GM19455 (cell line): ENCODE measurements around the gene R3HDM1.
"Not testable (repeated sequence)": the region's sequence is repeated elsewhere in the genome, so short reads cannot be mapped to it uniquely, and the experiment has no call there.

ENCODE experiments used
- ATAC-seq: cut with Tn5 transposase; IDR thresholded peaks from one replicate; pipeline ENCODE4 v1.9.1; 2021; ENCODE audit not compliant: unreplicated experiment

The R3HDM1 gene

DNA sequence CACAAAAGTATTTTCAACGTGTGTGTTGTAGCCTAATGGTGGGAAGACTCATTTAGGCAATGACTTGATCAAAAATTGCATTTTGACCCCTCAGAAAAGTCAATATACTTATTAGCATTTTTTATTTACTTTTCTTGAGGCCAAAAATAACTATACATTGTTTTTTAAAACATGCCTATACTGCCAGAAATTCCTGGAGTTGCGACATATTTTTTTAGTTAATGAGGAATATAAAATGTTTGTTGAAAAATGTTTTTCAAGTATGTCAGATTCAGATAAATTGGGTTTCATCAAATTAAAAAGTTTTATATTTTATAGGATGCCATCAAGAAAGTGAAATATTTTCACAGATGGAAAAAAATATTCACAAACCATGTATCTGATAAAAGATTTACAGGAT lies 39.6 kb downstream of the R3HDM1 start:
- no peak for ATAC-seq

- no peak for ATAC-seq
These were observed 42.3 kb downstream of the R3HDM1 start for GRCh38 chr2:135573620-135574019.

DNA sequence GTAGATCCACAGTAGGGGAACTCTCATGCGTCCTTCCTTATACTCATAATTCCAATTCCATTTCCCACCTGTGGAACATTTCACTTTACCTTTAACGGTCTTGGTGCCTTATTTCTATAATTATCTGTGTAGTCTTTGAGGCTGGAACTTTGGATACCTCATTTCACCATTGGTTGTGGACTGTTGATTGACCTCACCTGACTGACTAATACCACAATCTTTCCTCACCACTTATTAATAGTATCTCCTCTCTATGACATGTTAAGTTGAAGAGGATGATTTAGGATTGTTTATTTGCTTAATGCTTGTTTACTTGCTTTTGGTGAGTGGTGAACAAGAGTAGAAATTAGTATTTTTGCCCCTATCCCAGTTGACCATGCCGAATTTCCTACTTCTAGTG lies 50.0 kb downstream of the R3HDM1 start:
- no peak for ATAC-seq

GRCh38 chr2:135582383-135582782 lies 51.1 kb downstream of the R3HDM1 start:
- no peak for ATAC-seq

- no peak for ATAC-seq
These were observed 54.3 kb downstream of the R3HDM1 start for GRCh38 chr2:135585586-135585985.

DNA sequence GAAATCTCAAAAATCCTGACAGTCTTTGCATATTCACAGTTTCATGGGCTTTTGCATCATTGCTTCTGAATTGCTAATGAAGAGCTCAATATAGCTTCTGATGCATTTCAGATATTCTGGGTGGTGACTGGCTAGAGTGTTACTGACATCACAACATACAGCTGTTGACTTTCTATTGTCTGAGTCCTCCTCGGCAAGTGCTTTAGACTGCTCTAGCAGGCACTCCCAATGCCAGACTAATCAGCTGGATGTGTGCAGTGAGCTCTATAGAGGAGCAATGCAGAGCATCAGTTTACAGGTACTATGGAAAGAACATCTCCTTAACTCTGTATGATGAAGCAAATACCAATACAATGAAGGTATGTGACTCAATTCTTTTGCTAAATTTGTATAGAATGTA lies 54.9 kb downstream of the R3HDM1 start:
- peak; percentile 73 for ATAC-seq

DNA sequence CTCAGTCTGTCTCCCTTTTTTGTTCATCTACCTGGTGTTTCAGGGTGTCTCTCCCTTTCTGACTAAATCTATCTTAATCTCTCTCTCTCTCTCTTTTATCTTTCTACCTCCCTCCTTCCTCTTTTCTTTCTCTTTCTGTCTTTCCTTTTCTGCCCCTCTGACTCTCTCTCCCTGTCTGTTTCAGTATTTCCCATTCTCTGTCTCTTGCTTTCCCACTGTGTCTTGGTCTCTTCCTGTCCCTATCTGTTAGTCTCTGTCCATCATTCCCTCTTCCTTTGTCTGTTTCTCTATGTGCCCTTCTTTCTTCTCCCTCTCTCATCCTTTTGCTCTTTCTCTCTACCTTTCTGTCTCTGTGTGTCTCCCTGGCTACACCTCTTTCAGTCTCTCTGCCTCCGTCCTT lies 56.7 kb downstream of the R3HDM1 start:
- no peak for ATAC-seq

DNA sequence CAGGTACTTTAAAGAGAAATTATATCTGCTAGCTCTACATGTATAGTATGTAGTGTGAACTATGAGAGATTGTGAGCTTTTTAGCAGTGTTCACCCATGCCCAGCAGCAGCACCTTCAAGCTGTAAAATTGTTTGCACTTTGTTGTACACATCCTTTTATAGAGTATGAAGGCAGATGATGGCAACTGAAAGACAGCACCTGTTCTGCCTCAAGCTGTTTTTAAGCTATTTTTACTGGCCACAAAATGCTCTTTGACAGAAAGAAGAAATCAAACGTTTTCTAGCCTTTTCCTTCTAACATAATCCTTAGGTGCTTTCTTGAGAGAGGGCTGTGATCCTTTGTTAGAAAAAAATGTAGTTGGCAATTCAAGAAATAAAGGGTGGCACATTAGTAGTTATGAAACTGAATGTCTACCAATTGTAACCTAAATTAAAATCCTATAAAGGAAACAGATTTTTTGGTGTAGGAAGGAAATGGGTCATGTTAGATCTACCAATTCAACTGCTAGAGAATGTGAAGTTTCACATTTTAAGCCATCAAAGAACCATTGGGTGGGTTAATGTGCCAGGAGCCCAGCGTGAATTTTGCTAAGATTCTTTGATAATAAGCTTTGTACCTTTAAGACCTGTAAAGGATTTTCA lies 59.5 kb downstream of the R3HDM1 start:
- ATAC-seq = no peak

DNA sequence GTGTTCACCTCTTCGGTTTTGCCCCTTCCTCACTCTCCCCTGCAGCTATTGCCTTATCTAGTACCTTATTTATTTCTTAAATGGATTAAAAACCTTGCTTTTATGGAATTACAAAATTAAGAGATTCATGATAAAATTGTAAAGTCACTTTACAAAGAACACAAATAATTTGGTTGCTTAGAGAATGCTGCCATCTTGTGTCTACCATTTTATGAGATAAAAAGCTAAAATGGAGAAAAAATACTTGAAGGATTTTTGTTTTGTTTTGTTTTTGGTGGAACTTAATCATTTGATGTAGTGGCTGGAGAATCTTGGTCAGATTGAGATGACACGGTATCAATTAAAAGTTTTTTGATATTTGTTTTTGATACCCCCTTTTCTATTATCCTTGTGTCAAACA lies 69.6 kb downstream of the R3HDM1 start:
- ATAC-seq = no peak

DNA sequence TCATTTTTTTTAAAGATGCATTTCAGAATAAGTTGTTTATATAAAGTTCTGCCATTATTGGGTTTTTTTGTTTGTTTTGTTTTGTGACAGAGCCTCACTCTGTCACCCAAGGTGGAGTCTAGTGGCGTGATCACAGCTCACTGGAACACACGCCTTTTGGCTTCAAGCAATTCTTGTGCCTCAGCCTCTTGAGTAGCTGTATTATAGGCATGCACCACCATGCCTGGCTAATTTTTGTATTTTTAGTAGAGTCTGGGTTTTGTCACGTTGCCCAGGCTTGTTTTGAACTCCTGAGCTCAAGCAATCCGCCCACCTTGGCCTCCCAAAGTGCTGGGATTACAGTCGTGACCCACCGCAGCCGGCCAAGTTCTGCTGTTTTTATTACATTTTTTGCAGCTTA lies 72.3 kb downstream of the R3HDM1 start:
- ATAC-seq = no peak

GRCh38 chr2:135607561-135607960 lies 76.3 kb downstream of the R3HDM1 start:
- ATAC-seq = no peak

- ATAC-seq = no peak
These were observed 81.0 kb downstream of the R3HDM1 start for GRCh38 chr2:135612319-135612718.

DNA sequence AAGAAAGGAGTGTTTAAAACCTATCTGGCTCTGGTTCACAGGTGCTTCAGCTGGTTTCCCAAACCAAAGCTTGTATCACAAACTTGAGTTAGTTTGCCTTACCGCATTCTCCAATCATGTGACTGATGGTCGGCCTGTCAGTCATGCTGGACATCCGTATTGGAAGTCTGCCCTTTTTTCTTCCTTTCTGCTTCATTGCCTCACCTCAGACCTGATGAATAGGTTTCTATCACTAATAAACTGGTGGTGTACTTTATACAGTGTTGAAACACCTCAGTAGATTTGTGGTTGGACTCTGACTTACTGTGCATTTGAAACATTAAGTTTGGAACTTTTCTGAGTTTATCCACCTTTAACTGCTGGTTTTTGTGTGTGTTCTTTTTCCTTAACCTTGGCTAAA lies 84.1 kb downstream of the R3HDM1 start:
- no peak for ATAC-seq

- no peak for ATAC-seq
These were observed 86.3 kb downstream of the R3HDM1 start for GRCh38 chr2:135617501-135618015.

DNA sequence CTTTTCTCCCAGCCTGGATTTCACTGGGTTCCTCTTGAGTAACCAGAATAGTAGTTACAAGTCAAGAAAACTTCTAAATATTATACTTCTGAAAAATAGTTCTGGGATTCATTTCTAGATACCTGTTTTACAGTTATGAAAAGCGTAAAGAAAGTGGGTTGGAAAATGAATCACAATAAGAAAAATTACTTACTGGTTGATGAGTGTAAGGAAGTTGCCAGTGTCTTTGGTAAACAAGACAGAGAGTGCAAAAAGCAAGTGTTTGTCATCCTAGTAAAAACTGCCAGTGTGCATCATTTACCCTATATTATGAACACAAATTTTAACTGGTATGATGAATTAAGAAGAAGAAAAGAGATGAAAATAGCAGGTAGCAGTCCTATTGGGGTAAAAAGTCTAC lies 88.9 kb downstream of the R3HDM1 start:
- no peak for ATAC-seq

DNA sequence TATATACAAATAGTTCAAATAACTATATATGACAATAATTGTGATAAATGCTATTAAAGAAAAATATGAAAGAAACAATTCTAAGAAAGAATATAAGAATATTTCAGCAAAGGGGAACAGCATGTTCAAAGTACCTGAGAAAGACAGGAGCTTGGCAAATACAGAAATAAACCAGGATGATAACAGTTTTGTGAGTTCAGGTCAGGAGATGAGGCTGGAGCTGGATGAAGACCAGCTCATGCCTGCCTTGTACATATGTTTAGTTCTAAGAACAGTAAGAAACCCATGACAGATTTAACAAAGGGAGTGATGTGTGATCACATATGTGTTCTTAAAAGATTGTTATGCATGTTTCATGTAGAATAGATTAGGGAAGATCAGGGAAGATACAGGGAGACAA lies 98.2 kb downstream of the R3HDM1 start:
- ATAC-seq = no peak

- not testable (repeated sequence) for ATAC-seq
These were observed 98.8 kb downstream of the R3HDM1 start for GRCh38 chr2:135630034-135630433.

- ATAC-seq = no peak
These were observed 99.2 kb downstream of the R3HDM1 start for GRCh38 chr2:135630488-135630887.

DNA sequence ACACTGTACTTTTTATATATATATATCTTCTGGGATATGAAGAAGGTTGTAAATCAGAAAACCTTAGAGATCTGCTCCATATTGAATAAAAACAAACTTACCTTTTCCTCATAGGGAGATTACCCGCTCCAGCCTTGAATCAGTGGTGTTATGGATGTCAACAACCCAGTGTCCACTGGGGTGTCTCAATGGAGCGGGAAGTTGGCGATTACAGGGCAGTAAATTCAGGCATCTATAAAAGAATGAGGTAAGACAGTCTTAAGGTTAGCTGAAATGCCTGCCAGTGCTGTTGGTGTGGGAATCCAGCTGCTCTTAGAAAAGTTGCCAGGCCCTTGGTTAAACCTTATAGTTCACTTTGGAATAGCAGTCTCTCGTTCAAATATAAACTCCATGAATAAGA lies 102.3 kb downstream of the R3HDM1 start:
- no peak for ATAC-seq

DNA sequence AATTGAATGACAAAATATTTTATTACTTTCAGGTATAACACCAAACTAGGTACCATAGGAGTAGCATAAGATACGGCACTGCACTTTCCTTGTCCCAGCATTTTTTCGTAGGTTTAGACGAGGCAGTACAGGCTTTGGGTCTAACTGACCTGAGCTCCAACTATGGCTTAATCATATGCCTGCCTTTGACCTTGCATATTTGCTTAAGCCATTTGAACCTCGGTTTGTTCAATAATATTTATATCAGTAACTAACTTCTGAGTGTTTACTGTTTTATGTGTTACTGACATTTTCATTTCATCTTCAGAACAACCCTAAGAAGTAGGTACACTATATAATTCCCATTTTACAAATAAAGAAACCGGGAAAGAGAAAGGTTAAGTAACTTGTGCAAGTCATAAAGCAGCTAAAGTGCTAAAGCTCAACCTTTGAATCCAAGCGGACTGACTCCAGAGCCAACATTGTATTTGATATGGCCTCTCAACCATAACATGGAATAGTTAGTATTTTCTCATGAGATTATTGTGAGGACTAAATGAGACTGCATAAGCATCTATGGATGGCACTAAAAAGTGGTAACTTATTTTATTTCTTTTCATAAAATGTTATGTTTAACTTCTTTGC lies 104.0 kb downstream of the R3HDM1 start:
- ATAC-seq = no peak

DNA sequence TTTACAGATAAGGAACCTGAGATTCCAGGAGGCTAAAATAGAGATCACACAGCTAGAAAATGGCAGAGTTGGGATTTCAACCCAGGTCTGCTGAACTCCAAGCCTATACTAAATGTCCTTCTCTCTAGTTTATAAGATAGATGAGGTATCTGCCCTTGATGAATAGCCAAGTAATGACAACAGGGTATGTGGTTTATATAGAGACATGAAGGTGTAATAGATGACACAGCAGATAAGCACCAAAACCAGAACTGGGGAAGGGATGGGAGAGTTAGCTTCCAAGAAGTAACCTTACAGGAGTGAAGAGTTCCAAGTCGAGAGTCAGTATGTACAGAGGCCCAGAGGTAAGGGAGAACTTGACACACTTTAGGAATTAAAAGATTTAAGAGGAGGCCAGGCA lies 105.7 kb downstream of the R3HDM1 start:
- ATAC-seq = peak; percentile 26

GRCh38 chr2:135637456-135638087 lies 106.3 kb downstream of the R3HDM1 start:
- peak; percentile 70 for ATAC-seq
